OCI-LY3 (cell line): ENCODE measurements around the gene CD320.

ENCODE experiments used
- CTCF ChIP-seq: fragments of 200-600, 300-600 bp; sonication (generic); IDR thresholded peaks from 2 replicates; pipeline ENCODE4 v1.5.1; 2014; ENCODE audit warnings: antibody characterized with exemption, low read length, low read depth
- EZH2phosphoT487 ChIP-seq: fragments of 200-600 bp; shearing (Covaris generic); IDR thresholded peaks from 2 replicates; pipeline ENCODE4 v1.6.1; 2018; ENCODE audit warnings: antibody characterized with exemption, mixed run types, low read depth

- no peak for TF ChIP-seq CTCF
- TF ChIP-seq EZH2phosphoT487, result no peak
Observed at GRCh38 chr19:8333767-8334457, 25.8 kb upstream of the CD320 start.
